Measurements from ENCODE around the gene SP5.
"Not testable (repeated sequence)": the region's sequence is repeated elsewhere in the genome, so short reads cannot be mapped to it uniquely, and the experiment has no call there.

Gene SP5

DNA sequence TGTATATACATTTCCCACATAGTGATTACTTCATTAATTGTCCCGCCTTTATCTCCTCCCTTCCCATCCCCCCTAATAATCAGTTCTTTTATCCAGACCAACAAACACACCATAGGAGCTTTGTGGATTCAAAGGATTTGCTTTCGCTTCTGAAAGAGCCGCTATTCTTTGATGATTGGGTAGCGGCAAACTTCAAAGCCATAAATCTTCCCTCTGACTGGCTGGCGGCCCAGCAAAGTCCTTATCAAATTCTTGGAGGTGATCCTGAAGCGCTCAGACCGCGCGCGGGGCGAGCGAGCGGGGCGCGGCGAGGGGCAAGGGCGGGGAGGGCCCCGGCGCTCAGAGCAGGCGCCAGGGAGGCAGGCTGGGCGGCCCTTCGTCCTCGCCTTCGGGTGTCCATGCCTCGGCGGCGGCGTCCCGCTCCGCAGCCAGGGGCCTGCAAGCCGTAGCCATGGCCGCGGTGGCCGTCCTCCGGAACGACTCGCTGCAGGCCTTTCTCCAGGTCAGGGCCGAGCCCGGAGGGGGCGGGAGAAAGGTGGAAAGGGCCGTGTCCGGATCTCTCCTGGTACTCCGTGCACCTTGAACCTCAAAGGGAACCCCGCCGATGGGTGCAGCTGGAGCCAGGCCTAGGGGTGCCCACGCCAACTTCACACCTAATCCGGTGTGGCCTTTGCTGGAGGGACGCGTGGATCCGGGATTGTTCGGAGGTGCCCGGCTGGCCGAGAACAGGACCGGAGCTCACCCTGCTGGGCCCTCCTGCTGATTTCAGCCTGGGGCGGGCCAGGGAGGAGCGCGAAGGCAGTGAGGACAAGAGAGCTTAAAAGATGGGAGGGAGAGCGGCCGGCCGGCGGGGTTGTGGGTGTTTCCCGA lies at the start of gene SP5:
TSS of gene SP5 (plus strand) at position 276 of the 870 bp plus-strand sequence. CDS start at position 452, 176 bp downstream.
- no peak for DNase-seq (ENCODE audit: low read depth)

DNA sequence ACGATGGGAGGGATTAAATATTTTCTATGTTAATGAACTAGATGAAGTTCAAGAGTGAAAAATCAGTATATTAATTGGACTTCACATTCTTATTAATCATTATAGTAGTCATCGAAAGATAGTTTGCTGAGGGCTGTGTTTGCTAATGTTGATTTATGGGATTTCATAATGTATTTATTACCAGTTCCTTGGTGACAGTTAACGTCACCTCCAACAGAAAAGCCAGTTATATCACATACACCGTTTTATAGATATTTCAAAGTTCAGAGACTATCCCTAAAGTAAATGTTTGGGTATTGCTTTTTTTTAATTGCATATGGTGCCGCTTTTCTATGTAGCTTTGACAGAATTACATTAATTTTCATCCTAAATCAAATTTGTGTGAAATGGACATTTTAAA lies 49.4 kb upstream of the SP5 start:
- no peak for DNase-seq (ENCODE audit: low read depth)

- no peak for DNase-seq (ENCODE audit: low read depth)
Observed at GRCh38 chr2:170669909-170670308, 45.2 kb upstream of the SP5 start.

DNA sequence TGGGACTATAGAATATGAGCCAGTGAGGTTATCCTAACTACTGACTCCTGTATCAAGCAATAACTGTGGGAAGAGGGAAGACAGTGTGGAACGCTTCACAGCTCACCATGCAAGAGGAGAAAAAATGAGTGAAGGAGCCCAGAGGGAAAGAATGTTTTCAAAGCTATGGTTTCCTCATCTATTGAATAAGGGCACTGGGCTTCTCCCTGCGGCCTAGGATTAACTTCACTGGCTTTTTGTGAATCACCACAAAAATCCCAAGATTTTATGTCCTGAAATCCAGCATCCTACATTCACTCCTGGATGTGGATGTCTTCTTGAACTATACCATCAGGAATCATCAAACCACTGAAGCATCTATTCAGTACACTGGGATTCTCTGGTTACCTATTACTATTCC lies 44.5 kb upstream of the SP5 start:
- DNase-seq (ENCODE audit: low read depth), result no peak

GRCh38 chr2:170671079-170671478 lies 44.1 kb upstream of the SP5 start:
- DNase-seq (ENCODE audit: low read depth), result no peak

DNA sequence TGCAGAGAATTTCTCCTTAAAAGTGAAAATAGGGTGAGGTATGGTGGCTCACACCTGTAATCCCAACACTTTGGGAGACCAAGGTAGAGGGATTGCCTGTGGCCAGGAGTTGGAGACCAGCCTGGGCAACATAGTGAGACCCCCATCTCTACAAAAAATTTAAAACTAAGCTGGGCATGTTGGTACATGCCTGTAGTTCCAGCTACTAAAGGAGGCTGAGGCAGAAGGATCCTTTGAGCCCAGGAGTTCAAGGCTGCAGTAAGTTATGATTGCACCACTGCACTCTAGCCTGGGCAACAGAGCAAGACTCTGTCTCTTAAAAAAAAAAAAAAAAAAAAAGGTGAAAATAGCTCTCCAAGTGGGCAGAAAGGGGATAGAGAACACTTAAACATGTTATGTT lies 40.9 kb upstream of the SP5 start:
- DNase-seq (ENCODE audit: low read depth), result not testable (repeated sequence)

DNA sequence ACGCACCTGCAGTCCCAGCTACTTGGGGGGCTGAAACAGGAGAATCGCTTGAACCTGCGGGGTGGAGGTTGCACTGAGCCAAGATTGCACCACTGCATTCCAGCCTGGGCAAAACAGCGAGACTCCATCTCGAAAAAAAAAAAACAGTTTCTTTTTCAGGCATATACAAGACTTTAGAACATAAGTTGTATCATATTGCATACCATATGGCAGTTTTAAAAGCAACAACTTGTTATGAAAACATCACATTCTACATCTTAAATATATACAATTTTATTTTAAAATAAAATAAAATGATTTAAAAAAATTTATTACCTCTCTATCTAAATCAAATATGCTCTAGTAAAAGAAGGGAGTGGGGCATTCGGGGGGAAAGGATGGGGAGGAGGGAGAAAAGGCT lies 39.4 kb upstream of the SP5 start:
- DNase-seq (ENCODE audit: low read depth), result no peak

DNA sequence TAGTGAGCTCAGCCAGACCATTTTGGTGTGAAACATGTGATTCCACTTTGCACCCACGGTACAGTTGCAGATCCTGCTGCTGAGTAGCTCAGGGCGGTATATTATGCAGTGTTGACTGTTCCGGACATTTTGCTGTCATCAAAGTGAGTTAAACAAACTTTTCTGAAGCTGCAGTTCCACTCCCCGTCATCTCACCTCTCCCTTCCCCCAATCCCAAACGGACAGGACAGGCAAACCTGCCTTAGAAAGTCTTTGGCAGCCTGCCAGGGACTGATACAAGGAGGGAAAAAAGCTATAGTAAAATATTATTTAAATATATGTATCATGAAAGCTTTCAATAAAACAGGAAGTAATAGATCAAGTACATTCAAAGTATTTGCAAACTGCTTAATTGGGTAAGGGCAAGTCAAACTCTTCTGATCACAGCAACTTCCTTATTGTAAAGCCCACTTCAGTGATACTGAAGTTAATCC lies 35.5 kb upstream of the SP5 start:
- DNase-seq (ENCODE audit: low read depth), result no peak

DNA sequence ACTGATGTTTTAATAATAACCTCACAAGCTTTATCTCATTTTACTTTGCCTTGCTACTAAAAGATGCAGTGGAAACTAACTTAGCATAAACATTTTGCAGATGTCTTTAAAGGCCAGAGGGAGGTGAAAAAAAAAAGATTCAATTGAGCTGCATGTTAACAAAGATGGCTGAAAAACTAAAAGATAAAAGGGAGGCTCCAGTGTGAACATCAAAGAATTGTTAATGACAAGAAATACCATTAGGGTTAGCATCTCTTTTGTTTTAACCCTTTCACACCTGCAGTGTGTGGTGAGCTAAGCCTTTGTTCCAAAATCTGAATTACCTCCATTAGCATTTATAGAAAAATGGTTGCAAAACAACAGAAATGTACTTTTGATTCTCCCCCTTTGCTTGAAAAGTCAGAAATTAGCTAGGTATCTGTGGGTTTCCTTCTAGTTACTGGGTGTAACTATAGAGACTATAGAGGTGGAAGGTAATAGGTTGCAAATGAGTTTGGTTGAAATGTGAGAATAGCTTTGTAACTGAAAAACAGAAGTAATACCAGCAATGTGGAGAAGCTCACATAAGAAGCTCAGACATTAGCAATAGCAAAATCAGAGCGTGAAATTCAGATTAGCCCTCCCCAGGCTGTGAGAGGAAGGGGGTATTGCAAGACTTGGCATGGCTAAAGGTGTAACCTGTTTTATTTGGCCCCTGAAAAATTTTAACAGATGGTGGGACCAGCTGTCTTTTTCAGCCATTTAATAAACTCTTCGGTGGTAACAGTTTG lies 34.8 kb upstream of the SP5 start:
- no peak for DNase-seq (ENCODE audit: low read depth)

GRCh38 chr2:170681311-170681710 lies 33.8 kb upstream of the SP5 start:
- DNase-seq (ENCODE audit: low read depth), result no peak

- no peak for DNase-seq (ENCODE audit: low read depth)
Observed at GRCh38 chr2:170685591-170685990, 29.5 kb upstream of the SP5 start.

DNA sequence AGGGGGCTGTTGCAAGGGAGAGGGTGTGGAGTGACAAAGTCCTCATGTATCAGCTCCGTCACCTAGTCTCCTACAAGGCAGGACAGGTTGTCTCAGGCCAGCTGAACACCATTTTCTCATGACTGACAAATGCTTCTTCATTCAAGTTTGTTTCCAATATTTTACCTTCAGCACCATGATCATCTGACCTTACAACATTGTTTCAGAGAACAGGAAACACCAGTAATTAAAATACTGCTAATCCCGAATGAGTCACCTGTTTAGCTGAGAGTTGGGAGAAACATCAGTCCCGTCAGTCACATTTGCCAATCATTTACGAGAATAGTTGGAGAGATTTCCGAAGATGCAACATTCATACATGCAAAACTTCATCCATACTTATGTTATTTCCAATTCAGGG lies 25.7 kb upstream of the SP5 start:
- DNase-seq (ENCODE audit: low read depth), result no peak

DNA sequence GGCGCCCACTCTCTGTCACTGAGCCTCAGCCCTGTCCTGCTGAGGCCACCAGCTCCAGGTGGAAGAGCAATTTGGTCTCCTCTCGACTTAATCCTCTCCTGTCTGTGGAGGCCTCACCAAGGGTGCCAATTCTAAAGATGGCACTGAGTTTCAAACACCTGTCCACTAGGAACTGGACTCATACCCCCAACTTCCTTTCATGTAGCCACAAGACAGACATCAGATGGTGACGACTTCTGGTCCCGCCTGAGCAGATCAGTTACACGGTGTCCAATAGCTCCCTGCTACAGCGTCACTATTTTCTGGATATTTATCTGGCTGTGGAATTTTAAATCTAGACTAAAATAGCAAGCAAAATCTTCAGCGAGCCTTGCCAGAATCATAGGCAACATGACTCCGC lies 24.5 kb upstream of the SP5 start:
- no peak for DNase-seq (ENCODE audit: low read depth)

DNA sequence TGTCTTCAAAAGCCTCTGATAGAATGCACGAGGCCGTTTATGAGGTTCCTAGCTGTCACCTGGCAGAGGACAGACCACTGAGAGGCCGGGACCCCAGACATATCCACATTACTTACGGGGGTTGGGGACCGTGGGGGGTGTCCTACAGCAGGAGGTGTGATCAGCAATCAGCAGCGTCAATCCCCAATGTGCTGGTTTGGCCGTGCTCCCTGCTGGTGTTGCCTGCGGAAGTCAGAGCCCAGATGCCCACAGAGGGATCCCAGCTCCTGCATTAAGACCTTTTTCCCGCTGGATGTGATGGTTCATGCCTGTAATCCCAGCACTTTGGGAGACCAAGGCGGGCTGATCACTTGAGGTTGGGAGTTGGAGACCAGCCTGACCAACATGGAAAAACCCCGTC lies 20.8 kb upstream of the SP5 start:
- no peak for DNase-seq (ENCODE audit: low read depth)

DNA sequence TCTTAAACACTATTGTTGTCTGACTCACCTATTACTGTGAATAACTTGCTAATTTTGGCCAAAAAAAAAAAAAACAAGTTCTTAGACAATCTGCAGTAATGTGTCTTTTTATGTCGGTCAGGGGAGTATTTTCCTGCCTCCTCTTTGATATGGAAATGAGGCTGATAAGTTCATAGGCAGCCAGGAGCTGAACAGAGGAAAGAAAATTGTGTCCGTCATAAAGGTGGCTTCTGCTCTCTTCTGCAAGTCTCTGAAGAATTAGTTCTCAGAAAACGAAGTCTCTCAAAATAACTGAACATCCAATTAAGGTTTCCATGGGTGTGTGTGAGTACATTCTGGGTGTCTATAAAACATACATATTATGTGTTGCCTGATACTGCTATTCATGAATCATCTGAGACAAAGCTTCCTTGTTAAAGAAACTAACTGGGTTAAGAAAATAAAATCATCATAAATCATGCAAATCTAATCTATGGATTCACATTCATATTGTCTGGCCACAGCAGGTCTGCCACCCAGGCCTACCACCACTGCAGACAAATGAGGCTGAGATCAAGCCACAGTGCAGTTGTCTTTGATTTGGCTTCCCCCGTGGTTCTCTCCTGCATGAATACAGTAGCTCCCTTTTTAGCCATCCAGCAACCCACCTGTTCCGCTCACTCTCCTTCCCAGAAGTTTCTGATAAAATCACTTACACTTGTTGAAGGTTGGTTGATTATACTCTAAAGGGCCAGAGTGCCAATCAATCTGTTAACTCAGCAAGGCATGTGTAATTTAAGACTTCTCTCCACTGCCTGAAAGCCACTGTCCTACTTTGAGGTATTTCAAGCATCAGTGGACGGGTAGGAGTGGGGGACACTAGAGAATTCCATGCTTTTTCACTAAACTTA lies 19.4 kb upstream of the SP5 start:
- DNase-seq (ENCODE audit: low read depth), result no peak

- DNase-seq (ENCODE audit: low read depth), result no peak
Observed at GRCh38 chr2:170696948-170697347, 18.2 kb upstream of the SP5 start.

- no peak for DNase-seq (ENCODE audit: low read depth)
Observed at GRCh38 chr2:170701011-170701410, 14.1 kb upstream of the SP5 start.

GRCh38 chr2:170703776-170704476 lies 11.2 kb upstream of the SP5 start:
- no peak for DNase-seq (ENCODE audit: low read depth)

DNA sequence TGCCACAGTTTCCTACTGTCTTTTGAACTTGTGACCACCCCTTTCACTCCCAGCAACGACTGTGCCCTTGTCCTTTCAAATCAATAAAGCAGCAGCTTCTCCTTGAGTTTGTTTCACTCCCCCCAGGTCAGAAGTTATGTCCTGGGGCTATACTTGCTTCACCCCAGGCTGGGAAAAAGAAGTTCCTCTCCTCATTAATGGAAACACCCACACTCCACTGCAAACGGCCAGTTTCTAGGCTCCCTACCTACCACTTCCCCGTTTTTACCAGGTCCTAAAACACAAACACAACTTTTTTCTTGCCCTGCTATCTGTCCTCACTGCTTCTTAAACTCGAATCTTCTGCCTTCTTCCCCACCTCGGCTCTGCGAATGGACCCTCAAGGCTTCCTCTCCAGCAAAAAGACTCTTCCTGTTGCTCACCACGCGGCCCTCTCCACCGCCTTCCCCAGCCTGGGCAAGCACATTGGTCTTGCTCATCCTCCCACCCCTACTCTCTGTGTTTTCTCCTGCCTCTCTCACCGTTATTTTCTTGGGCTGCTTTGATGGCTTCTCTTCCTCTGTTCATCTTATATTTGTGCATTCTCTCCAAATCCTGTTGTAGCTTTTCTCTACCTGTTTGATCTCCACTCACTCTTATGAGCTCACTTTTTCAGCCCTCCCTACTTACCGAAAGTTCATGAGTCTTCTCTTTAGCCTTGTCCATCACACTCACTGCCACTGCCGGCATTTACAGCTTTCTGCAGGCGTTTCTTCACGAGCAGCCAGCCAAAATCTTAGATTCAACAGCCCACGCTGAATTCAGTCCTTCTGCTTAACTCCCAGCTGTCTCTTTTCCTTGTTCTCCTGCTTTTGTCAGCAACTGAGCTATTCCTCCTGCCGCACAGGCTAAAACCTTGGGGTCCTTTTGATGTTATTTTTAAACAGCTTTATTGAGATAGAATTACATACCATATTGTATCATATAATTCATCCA lies 7.0 kb upstream of the SP5 start:
- DNase-seq (ENCODE audit: low read depth), result no peak

- no peak for DNase-seq (ENCODE audit: low read depth)
Observed at GRCh38 chr2:170710609-170710979, 4.5 kb upstream of the SP5 start.

Measured in GM04503 (cell line).